Brain microvascular endothelial cell (primary cell): ENCODE measurements around the gene RFWD3.
"Not testable (repeated sequence)": the region's sequence is repeated elsewhere in the genome, so short reads cannot be mapped to it uniquely, and the experiment has no call there.

Experiments
- DNase-seq: peaks from one replicate; pipeline ENCODE4 v3.0.0-alpha.2; 2020
- H3K27ac ChIP-seq: fragments of 250-450 bp; sonication (Bioruptor Pico); 2 replicates; pipeline ENCODE4 v1.5.1; 2020; ENCODE audit warnings: mild to moderate bottlenecking, moderate library complexity
- H3K27me3 ChIP-seq: fragments of 250-450 bp; sonication (Bioruptor Pico); replicated peaks from 2 replicates; pipeline ENCODE4 v1.5.1; 2020; ENCODE audit warnings: mild to moderate bottlenecking
- H3K36me3 ChIP-seq: fragments of 250-450 bp; sonication (Bioruptor Pico); replicated peaks from 2 replicates; pipeline ENCODE4 v1.5.1; 2020; ENCODE audit warnings: mild to moderate bottlenecking
- H3K4me3 ChIP-seq: 2 replicates; pipeline ENCODE4 v1.5.1; 2011; ENCODE audit warnings: low read depth, mild to moderate bottlenecking, control low read depth, low read length, moderate library complexity
- CTCF ChIP-seq: IDR thresholded peaks from 2 replicates; pipeline ENCODE4 v1.5.1; 2011; ENCODE audit warnings: low read depth, mild to moderate bottlenecking, moderate library complexity, low read length, control low read depth, inconsistent platforms; ENCODE audit errors: missing control alignments
- in situ Hi-C: cut with HindIII; loops from 2 replicates; pipeline ENCODE4 v1.10.0; 2017; ENCODE audit warnings: low sequenced_read_pairs, low pct_ligation_motif_present

RFWD3 gene

GRCh38 chr16:74661064-74661463, 5.6 kb downstream of the RFWD3 start:
- in situ Hi-C loops, result no loop called here
- Histone ChIP-seq H3K27me3 (no peaks in the 10 kb centered on the region), H3K27ac (no peak overlapping the region), H3K36me3 (peaks cover 26% of the 10 kb centered on the region), H3K4me3 (no peak overlapping the region)
- TF ChIP-seq CTCF, result no peak
- no peak for DNase-seq

GRCh38 chr16:74660383-74660782, 6.3 kb downstream of the RFWD3 start:
- no peak for TF ChIP-seq CTCF
- Histone ChIP-seq H3K36me3 (peaks cover 26% of the 10 kb centered on the region), H3K27ac (no peak overlapping the region), H3K27me3 (no peaks in the 10 kb centered on the region), H3K4me3 (no peak overlapping the region)
- in situ Hi-C loops, result no loop called here
- no peak for DNase-seq

GRCh38 chr16:74659041-74659440, 7.6 kb downstream of the RFWD3 start:
- H3K36me3 ChIP-seq, result peaks cover 21% of the 10 kb centered on the region
- no peak for TF ChIP-seq CTCF
- no peak overlapping the region for H3K27ac ChIP-seq
- no peak for DNase-seq
- no peak overlapping the region for H3K4me3 ChIP-seq
- H3K27me3 ChIP-seq, result no peaks in the 10 kb centered on the region
- in situ Hi-C loops, result no loop called here

- Histone ChIP-seq H3K27ac (no peak overlapping the region), H3K36me3 (peaks cover 14% of the 10 kb centered on the region), H3K4me3 (no peak overlapping the region), H3K27me3 (no peaks in the 10 kb centered on the region)
- in situ Hi-C loops, result no loop called here
- DNase-seq, result no peak
- TF ChIP-seq CTCF, result no peak
Measured at GRCh38 chr16:74657870-74658642, 8.6 kb downstream of the RFWD3 start.

- Histone ChIP-seq H3K27me3 (no peaks in the 10 kb centered on the region), H3K36me3 (peaks cover 9% of the 10 kb centered on the region), H3K27ac (no peak overlapping the region), H3K4me3 (no peak overlapping the region)
- no peak for TF ChIP-seq CTCF
- DNase-seq, result no peak
- in situ Hi-C loops, result no loop called here
Measured at GRCh38 chr16:74654536-74655050, 12.1 kb downstream of the RFWD3 start.

GRCh38 chr16:74652883-74653282, 13.8 kb downstream of the RFWD3 start:
- in situ Hi-C loops, H3K4me3 ChIP-seq, H3K27ac ChIP-seq: not testable (repeated sequence)

More at GRCh38 chr16:74652883-74653282, 13.8 kb downstream of the RFWD3 start:
- peaks cover 13% of the 10 kb centered on the region for H3K36me3 ChIP-seq
- H3K27me3 ChIP-seq, DNase-seq: not testable (repeated sequence)
